ENCODE data around the gene MITF.

GRCh38 chr3:69774029-69774428 lies 34.8 kb downstream of the MITF start:
- TF ChIP-seq CTCF (IDR thresholded peaks at IDR 0.05) (no peak), POLR2A (IDR thresholded peaks at IDR 0.05) (no peak), EP300 (IDR thresholded peaks at IDR 0.05) (no peak)

All from stomach (tissue), 4 donors.